K562 (cell line): Measurements from ENCODE around the gene GSTO2.

ENCODE experiments used
- FOXK1 ChIP-seq: sonication (generic); formaldehyde crosslinking; IDR thresholded peaks from 2 replicates; pipeline ENCODE4 v1.8.0; 2022; ENCODE audit warnings: missing genetic modification reagents, mild to moderate bottlenecking, borderline replicate concordance
- MYC ChIP-seq, 2 experiments: fragments of 250-450 bp in 1 of 2; sonication (Bioruptor Pico) in 1 of 2; IDR thresholded peaks; 2 replicates each; pipeline versions ENCODE4 v1.5.1 to v1.6.1; 2012 to 2021; ENCODE audit warnings: low read depth in 2 of 2, borderline replicate concordance in 1 of 2, improper control_type of control experiment in 1 of 2, low read length in 1 of 2, mild to moderate bottlenecking in 1 of 2, moderate library complexity in 1 of 2
- NBN ChIP-seq: fragments of 450-650 bp; IDR thresholded peaks from 2 replicates; pipeline ENCODE4 v1.6.1; 2016; ENCODE audit warnings: low read depth, mild to moderate bottlenecking
- POLR2A ChIP-seq: fragments of 450-650 bp; conservative IDR thresholded peaks from 2 replicates; pipeline ENCODE4 v1.6.1; 2016
- SMARCA4 ChIP-seq: fragments of 450-650 bp; IDR thresholded peaks from 2 replicates; pipeline ENCODE4 v1.6.1; 2016
- SP1 ChIP-seq: sonication (generic); formaldehyde crosslinking; IDR thresholded peaks from 2 replicates; pipeline ENCODE4 v1.8.1; 2022; ENCODE audit warnings: mild to moderate bottlenecking, missing genetic modification reagents
- TF ChIP-seq, protein P1 (sequence below), 3 experiments: IDR thresholded peaks in 2 of 3; conservative IDR thresholded peaks in 1 of 3; 2 replicates each; pipeline ENCODE4 v1.5.1; 2011 to 2012; ENCODE audit warnings: low read length in 3 of 3, mild to moderate bottlenecking in 3 of 3, control low read depth in 2 of 3, improper control_type of control experiment in 1 of 3, inconsistent platforms in 1 of 3, low read depth in 1 of 3, mixed read lengths in 1 of 3, moderate library complexity in 1 of 3; ENCODE audit not compliant: insufficient read depth in 2 of 3
- TF ChIP-seq, protein P2 (sequence below), 2 experiments: fragments of 450-650 bp; formaldehyde crosslinking in 1 of 2; IDR thresholded peaks; 2 replicates each; pipeline versions ENCODE4 v1.4.0 to v1.6.1; 2014 to 2020; ENCODE audit warnings: mild to moderate bottlenecking in 2 of 2, borderline replicate concordance in 1 of 2, low read depth in 1 of 2

DNA sequence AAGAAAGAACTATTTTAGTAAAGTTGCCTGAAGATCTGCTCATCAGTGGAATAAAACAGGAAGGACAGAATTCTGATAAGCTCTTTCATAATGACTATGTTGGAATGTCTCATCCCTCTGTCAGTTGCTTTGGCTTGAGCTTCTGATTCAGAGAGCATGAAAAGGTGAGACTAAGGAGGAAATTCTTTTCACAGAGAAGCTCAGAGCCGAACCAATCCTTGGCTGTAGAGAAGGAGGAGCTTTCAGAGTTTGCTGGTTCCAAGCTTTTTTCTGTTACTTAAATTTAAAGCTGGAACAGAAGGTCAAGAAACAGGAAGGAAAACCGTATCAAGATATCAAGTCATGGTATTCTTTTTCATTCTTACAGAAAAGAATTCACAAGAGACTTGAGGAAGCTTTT lies 24.0 kb downstream of the GSTO2 start:
- no peak for TF ChIP-seq FOXK1 (CRISPR knock-in tag)
- TF ChIP-seq SMARCA4: no peak
- TF ChIP-seq, protein P1, sequence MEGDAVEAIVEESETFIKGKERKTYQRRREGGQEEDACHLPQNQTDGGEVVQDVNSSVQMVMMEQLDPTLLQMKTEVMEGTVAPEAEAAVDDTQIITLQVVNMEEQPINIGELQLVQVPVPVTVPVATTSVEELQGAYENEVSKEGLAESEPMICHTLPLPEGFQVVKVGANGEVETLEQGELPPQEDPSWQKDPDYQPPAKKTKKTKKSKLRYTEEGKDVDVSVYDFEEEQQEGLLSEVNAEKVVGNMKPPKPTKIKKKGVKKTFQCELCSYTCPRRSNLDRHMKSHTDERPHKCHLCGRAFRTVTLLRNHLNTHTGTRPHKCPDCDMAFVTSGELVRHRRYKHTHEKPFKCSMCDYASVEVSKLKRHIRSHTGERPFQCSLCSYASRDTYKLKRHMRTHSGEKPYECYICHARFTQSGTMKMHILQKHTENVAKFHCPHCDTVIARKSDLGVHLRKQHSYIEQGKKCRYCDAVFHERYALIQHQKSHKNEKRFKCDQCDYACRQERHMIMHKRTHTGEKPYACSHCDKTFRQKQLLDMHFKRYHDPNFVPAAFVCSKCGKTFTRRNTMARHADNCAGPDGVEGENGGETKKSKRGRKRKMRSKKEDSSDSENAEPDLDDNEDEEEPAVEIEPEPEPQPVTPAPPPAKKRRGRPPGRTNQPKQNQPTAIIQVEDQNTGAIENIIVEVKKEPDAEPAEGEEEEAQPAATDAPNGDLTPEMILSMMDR (IDR thresholded peaks at IDR 0.05 in 2 of 3, conservative IDR thresholded peaks at IDR 0.05 in 1 of 3; ENCODE audit: insufficient read depth in 2 of 3, low read depth in 1 of 3, low read length in 3 of 3): no peak
- TF ChIP-seq, protein P2, sequence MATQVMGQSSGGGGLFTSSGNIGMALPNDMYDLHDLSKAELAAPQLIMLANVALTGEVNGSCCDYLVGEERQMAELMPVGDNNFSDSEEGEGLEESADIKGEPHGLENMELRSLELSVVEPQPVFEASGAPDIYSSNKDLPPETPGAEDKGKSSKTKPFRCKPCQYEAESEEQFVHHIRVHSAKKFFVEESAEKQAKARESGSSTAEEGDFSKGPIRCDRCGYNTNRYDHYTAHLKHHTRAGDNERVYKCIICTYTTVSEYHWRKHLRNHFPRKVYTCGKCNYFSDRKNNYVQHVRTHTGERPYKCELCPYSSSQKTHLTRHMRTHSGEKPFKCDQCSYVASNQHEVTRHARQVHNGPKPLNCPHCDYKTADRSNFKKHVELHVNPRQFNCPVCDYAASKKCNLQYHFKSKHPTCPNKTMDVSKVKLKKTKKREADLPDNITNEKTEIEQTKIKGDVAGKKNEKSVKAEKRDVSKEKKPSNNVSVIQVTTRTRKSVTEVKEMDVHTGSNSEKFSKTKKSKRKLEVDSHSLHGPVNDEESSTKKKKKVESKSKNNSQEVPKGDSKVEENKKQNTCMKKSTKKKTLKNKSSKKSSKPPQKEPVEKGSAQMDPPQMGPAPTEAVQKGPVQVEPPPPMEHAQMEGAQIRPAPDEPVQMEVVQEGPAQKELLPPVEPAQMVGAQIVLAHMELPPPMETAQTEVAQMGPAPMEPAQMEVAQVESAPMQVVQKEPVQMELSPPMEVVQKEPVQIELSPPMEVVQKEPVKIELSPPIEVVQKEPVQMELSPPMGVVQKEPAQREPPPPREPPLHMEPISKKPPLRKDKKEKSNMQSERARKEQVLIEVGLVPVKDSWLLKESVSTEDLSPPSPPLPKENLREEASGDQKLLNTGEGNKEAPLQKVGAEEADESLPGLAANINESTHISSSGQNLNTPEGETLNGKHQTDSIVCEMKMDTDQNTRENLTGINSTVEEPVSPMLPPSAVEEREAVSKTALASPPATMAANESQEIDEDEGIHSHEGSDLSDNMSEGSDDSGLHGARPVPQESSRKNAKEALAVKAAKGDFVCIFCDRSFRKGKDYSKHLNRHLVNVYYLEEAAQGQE (IDR thresholded peaks at IDR 0.05; ENCODE audit: borderline replicate concordance): no peak
- TF ChIP-seq, protein P2 (CRISPR knock-in tag; IDR thresholded peaks at IDR 0.05; ENCODE audit: low read depth): no peak
- TF ChIP-seq POLR2A: no peak
- TF ChIP-seq SP1 (CRISPR knock-in tag): no peak
- TF ChIP-seq NBN: no peak
- no peak for TF ChIP-seq MYC (IDR thresholded peaks at IDR 0.05; ENCODE audit: low read depth, low read length)
- no peak for TF ChIP-seq MYC (CRISPR knock-in tag; IDR thresholded peaks at IDR 0.05; ENCODE audit: borderline replicate concordance, low read depth)
